Ishikawa (cell line): ENCODE data around the gene AGFG1.

Experiments
- CEBPB ChIP-seq: IDR thresholded peaks from 2 replicates; pipeline ENCODE4 v1.6.1; 2012
- CREB1 ChIP-seq: IDR thresholded peaks from 2 replicates; pipeline ENCODE4 v1.6.1; 2012; ENCODE audit warnings: low read depth
- EGR1 ChIP-seq: IDR thresholded peaks from 2 replicates; pipeline ENCODE4 v1.6.1; 2012
- EP300 ChIP-seq: IDR thresholded peaks from 2 replicates; pipeline ENCODE4 v1.6.1; 2012; ENCODE audit warnings: borderline replicate concordance
- FOXM1 ChIP-seq: IDR thresholded peaks from 2 replicates; pipeline ENCODE4 v1.6.1; 2012; ENCODE audit warnings: low read depth, borderline replicate concordance
- NFIC ChIP-seq: IDR thresholded peaks from 2 replicates; pipeline ENCODE4 v1.6.1; 2012
- RAD21 ChIP-seq: IDR thresholded peaks from 2 replicates; pipeline ENCODE4 v1.6.1; 2012; ENCODE audit warnings: low read depth
- TAF1 ChIP-seq: IDR thresholded peaks from 2 replicates; pipeline ENCODE4 v1.6.1; 2012; ENCODE audit warnings: low read depth, mild to moderate bottlenecking
- TCF12 ChIP-seq: IDR thresholded peaks from 2 replicates; pipeline ENCODE4 v1.6.1; 2012; ENCODE audit warnings: low read depth
- TEAD4 ChIP-seq: IDR thresholded peaks from 2 replicates; pipeline ENCODE4 v1.6.1; 2012
- YY1 ChIP-seq: IDR thresholded peaks from 2 replicates; pipeline ENCODE4 v1.6.1; 2012; ENCODE audit warnings: low read depth
- ZBTB7A ChIP-seq: IDR thresholded peaks from 2 replicates; pipeline ENCODE4 v1.6.1; 2012; ENCODE audit warnings: low read depth
- TF ChIP-seq, protein P1 (sequence below): IDR thresholded peaks from 2 replicates; pipeline ENCODE4 v1.6.1; 2012; ENCODE audit warnings: low read depth, mild to moderate bottlenecking
- TF ChIP-seq, protein P2 (sequence below): IDR thresholded peaks from 2 replicates; pipeline ENCODE4 v1.6.1; 2012
- TF ChIP-seq, protein P3 (sequence below): IDR thresholded peaks from 2 replicates; pipeline ENCODE4 v1.6.1; 2012

AGFG1 gene

DNA sequence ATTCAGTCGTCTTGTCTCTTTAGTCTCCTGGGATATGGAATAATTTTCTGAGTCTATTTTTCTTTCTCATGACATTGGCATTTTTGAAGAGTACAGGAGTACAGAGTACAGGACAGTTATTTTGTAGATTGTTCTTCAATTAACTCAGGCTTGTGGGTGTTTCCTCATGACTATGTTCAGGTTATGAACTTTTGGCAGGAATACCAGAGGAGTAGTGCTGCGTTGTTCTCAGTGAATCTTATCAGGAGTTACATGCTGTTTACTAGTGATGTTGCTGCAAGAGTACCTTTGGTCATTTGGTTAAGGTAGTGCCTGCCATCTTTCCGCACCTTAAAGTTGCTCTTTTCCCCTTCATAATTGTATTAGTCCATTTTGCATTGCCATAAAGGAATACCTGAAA lies 41.3 kb upstream of the AGFG1 start:
- no peak for TF ChIP-seq EGR1
- no peak for TF ChIP-seq TCF12
- TF ChIP-seq, protein P1, sequence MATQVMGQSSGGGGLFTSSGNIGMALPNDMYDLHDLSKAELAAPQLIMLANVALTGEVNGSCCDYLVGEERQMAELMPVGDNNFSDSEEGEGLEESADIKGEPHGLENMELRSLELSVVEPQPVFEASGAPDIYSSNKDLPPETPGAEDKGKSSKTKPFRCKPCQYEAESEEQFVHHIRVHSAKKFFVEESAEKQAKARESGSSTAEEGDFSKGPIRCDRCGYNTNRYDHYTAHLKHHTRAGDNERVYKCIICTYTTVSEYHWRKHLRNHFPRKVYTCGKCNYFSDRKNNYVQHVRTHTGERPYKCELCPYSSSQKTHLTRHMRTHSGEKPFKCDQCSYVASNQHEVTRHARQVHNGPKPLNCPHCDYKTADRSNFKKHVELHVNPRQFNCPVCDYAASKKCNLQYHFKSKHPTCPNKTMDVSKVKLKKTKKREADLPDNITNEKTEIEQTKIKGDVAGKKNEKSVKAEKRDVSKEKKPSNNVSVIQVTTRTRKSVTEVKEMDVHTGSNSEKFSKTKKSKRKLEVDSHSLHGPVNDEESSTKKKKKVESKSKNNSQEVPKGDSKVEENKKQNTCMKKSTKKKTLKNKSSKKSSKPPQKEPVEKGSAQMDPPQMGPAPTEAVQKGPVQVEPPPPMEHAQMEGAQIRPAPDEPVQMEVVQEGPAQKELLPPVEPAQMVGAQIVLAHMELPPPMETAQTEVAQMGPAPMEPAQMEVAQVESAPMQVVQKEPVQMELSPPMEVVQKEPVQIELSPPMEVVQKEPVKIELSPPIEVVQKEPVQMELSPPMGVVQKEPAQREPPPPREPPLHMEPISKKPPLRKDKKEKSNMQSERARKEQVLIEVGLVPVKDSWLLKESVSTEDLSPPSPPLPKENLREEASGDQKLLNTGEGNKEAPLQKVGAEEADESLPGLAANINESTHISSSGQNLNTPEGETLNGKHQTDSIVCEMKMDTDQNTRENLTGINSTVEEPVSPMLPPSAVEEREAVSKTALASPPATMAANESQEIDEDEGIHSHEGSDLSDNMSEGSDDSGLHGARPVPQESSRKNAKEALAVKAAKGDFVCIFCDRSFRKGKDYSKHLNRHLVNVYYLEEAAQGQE: no peak
- TF ChIP-seq EP300: no peak
- TF ChIP-seq CEBPB: no peak
- TF ChIP-seq RAD21: no peak
- TF ChIP-seq, protein P2, sequence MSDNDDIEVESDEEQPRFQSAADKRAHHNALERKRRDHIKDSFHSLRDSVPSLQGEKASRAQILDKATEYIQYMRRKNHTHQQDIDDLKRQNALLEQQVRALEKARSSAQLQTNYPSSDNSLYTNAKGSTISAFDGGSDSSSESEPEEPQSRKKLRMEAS: no peak
- TF ChIP-seq, protein P3, sequence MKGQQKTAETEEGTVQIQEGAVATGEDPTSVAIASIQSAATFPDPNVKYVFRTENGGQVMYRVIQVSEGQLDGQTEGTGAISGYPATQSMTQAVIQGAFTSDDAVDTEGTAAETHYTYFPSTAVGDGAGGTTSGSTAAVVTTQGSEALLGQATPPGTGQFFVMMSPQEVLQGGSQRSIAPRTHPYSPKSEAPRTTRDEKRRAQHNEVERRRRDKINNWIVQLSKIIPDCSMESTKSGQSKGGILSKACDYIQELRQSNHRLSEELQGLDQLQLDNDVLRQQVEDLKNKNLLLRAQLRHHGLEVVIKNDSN: no peak
- TF ChIP-seq TEAD4: no peak
- no peak for TF ChIP-seq NFIC
- no peak for TF ChIP-seq FOXM1
- no peak for TF ChIP-seq CREB1
- no peak for TF ChIP-seq YY1
- TF ChIP-seq ZBTB7A: no peak

DNA sequence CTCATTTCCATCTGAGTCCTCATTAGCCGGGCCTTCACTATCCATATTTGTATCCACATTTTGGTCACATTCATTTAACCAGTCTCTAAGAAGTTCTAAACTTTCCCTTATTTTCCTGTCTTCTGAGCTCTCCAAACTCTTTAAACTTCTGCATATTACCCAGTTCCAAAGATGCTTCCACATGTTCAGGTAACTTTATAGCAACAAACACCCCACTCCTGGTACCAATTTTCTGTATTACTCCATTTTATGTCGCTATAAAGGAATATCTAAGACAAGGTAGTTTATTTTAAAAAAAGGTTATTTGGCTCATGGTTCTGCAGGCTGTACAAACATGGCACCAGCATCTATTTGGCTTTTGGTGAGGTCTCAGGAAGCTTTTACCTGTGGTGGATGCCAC lies 38.8 kb upstream of the AGFG1 start:
- no peak for TF ChIP-seq TAF1
- no peak for TF ChIP-seq RAD21
- TF ChIP-seq, protein P2: no peak
- TF ChIP-seq ZBTB7A: no peak
- TF ChIP-seq YY1: no peak
- TF ChIP-seq TEAD4: no peak
- no peak for TF ChIP-seq TCF12
- no peak for TF ChIP-seq EGR1
- TF ChIP-seq, protein P1: no peak
- no peak for TF ChIP-seq EP300
- TF ChIP-seq, protein P3: no peak
- TF ChIP-seq CREB1: no peak
- TF ChIP-seq CEBPB: no peak
- no peak for TF ChIP-seq NFIC
- TF ChIP-seq FOXM1: no peak

DNA sequence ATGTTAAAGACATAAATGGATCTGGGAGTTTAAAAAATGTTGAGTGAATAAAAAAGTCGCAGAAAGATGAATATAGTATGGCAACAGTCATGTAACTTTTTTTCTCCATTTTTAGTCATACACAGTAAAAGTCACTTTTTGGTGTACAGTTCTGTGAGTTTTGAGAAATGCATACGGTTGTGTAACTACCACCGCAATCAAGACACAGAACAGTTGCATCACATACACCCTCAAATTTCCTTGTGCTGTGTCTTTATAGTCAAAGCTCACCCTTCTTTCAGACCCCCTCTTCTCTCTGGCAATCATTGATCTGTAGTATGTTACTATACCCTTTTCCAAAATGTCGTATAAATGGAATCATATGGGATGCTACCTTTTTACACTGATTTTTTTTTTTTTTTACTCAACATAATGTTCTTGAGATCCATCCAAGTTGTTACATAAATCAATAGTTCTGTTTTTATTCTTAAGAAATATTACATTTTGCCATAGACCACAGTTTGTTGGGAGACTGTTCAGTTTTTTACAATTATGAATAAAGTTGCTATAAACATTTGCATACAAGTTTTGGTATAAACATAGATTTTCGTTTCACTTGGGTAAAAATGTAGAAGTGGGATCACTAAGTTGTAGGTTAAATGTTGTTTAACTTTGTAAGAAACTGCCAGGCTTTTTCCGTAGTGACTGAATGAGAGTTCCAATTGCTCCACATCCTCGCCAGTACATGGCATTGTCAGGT lies 35.4 kb upstream of the AGFG1 start:
- TF ChIP-seq CEBPB: no peak
- no peak for TF ChIP-seq ZBTB7A
- no peak for TF ChIP-seq TCF12
- TF ChIP-seq, protein P1: no peak
- TF ChIP-seq TAF1: no peak
- TF ChIP-seq YY1: no peak
- TF ChIP-seq FOXM1: no peak
- TF ChIP-seq, protein P2: no peak
- no peak for TF ChIP-seq EP300
- TF ChIP-seq NFIC: no peak
- TF ChIP-seq EGR1: no peak
- TF ChIP-seq TEAD4: no peak
- TF ChIP-seq, protein P3: no peak
